ENCODE results near the gene TMEM190. TPM values are rescaled to one million over a fixed set of nuclear protein-coding genes. Genes with fewer than 3 reads are reported as not detected.

TMEM190 gene
- total and polyA plus RNA-seq, 2 donors (not counting 1 experiment from before 2014, with no cell fraction given): not detected

- no peaks in the 10 kb centered on the region for H4K20me1 ChIP-seq (ENCODE audit: control insufficient read depth, insufficient read depth, low read length, poor library complexity, severe bottlenecking)
- H3K4me3 ChIP-seq (ENCODE audit: control extremely low read depth in 1 of 5, extremely low read depth in 1 of 5, insufficient read depth in 1 of 5, low read depth in 2 of 5, low read length in 4 of 5): no peak overlapping the region
- H3K79me2 ChIP-seq (ENCODE audit: control insufficient read depth, insufficient read depth, low read length): no peaks in the 10 kb centered on the region
- H3K9ac ChIP-seq (ENCODE audit: low read length): no peak overlapping the region
- intact Hi-C loops (cut with micrococcal nuclease): no loop called here
- peaks cover 0 to 82% (median 36%) of the 10 kb centered on the region in 4 experiments for H3K27me3 ChIP-seq (replicated peaks in 1 of 4; ENCODE audit: control extremely low read depth in 1 of 4, control insufficient read depth in 3 of 4, insufficient read depth in 4 of 4, low read length in 3 of 4)
- H3K4me1 ChIP-seq (ENCODE audit: control insufficient read depth in 2 of 2, insufficient read depth in 2 of 2, low read length in 2 of 2): peaks cover 15 to 17% of the 10 kb centered on the region in 2 donors
- peaks cover 0 to 24% (median 0%) of the 10 kb centered on the region in 3 donors for H3K9me3 ChIP-seq (ENCODE audit: control extremely low read depth in 1 of 3, control insufficient read depth in 2 of 3, insufficient read depth in 1 of 3, low read length in 2 of 3)
- H3K36me3 ChIP-seq (replicated peaks in 1 of 2; ENCODE audit: control extremely low read depth in 1 of 2, control insufficient read depth in 1 of 2, extremely low read depth in 1 of 2, insufficient read depth in 2 of 2, low read length in 1 of 2): no peaks in the 10 kb centered on the region
- ATAC-seq (ENCODE audit: low read depth) (no peak), DNase-seq (no peak)
- TF ChIP-seq CTCF (IDR thresholded peaks at IDR 0.05) (no peak), EZH2 (IDR thresholded peaks at IDR 0.05; ENCODE audit: borderline replicate concordance, insufficient read depth, low read depth, low read length, poor library complexity, severe bottlenecking) (no peak)
- Mint-ChIP-seq H3K4me3 (no peak overlapping the region), H3K4me1 (peaks cover 9% of the 10 kb centered on the region), H3K27ac (no peak overlapping the region), H3K27me3 (peaks cover 34% of the 10 kb centered on the region), H3K9me3 (ENCODE audit: insufficient read depth) (no peaks in the 10 kb centered on the region)
- H2AFZ ChIP-seq (ENCODE audit: insufficient read depth, low read depth, low read length, poor library complexity, severe bottlenecking): no peak overlapping the region
- POLR2A ChIA-PET: no interaction called here
- 44% methylated on average over 22 of the region's 24 CpGs for WGBS (ENCODE audit: insufficient coverage)
- CTCF ChIA-PET: interaction anchor here (1.0 kb wide), 1 partner anchor 231 kb away, joined by 3 read pairs; no protein-coding TSS in a partner anchor
- no peak overlapping the region for H3K4me2 ChIP-seq (replicated peaks; ENCODE audit: low read depth, low read length, poor library complexity, severe bottlenecking)
- H3K27ac ChIP-seq (ENCODE audit: low read length in 2 of 2): no peak overlapping the region
Observed at GRCh38 chr19:55372316-55373081, 4.1 kb upstream of the TMEM190 start.

GRCh38 chr19:55373306-55373992, 3.2 kb upstream of the TMEM190 start:
- H3K9ac ChIP-seq (ENCODE audit: low read length): no peak overlapping the region
- peaks cover 0 to 72% (median 30%) of the 10 kb centered on the region in 4 experiments for H3K27me3 ChIP-seq (replicated peaks in 1 of 4; ENCODE audit: control extremely low read depth in 1 of 4, control insufficient read depth in 3 of 4, insufficient read depth in 4 of 4, low read length in 3 of 4)
- no peak overlapping the region for H3K27ac ChIP-seq (ENCODE audit: low read length in 2 of 2)
- 61% methylated on average over 9 of the region's 9 CpGs for WGBS (ENCODE audit: insufficient coverage)
- TF ChIP-seq CTCF (IDR thresholded peaks at IDR 0.05): no peak
- no peak for TF ChIP-seq EZH2 (IDR thresholded peaks at IDR 0.05; ENCODE audit: borderline replicate concordance, insufficient read depth, low read depth, low read length, poor library complexity, severe bottlenecking)
- no peak for DNase-seq
- ChIA-PET POLR2A (no interaction called here), CTCF (interaction anchor here (0.9 to 1.0 kb wide), 2 partner anchors 11 to 232 kb away, joined by 3 read pairs; no protein-coding TSS in a partner anchor)
- Mint-ChIP-seq H3K27me3 (peaks cover 31% of the 10 kb centered on the region), H3K9me3 (ENCODE audit: insufficient read depth) (no peaks in the 10 kb centered on the region), H3K4me1 (peaks cover 9% of the 10 kb centered on the region), H3K27ac (no peak overlapping the region), H3K4me3 (no peak overlapping the region)
- no peak overlapping the region for H3K4me2 ChIP-seq (replicated peaks; ENCODE audit: low read depth, low read length, poor library complexity, severe bottlenecking)
- H3K79me2 ChIP-seq (ENCODE audit: control insufficient read depth, insufficient read depth, low read length): no peaks in the 10 kb centered on the region
- peaks cover 0 to 21% (median 0%) of the 10 kb centered on the region in 3 donors for H3K9me3 ChIP-seq (ENCODE audit: control extremely low read depth in 1 of 3, control insufficient read depth in 2 of 3, insufficient read depth in 1 of 3, low read length in 2 of 3)
- H2AFZ ChIP-seq (ENCODE audit: insufficient read depth, low read depth, low read length, poor library complexity, severe bottlenecking): no peak overlapping the region
- no peak overlapping the region for H3K4me3 ChIP-seq (ENCODE audit: control extremely low read depth in 1 of 5, extremely low read depth in 1 of 5, insufficient read depth in 1 of 5, low read depth in 2 of 5, low read length in 4 of 5)
- peaks cover 15 to 17% of the 10 kb centered on the region in 2 donors for H3K4me1 ChIP-seq (ENCODE audit: control insufficient read depth in 2 of 2, insufficient read depth in 2 of 2, low read length in 2 of 2)
- intact Hi-C loops (cut with micrococcal nuclease): no loop called here
- no peak for ATAC-seq (ENCODE audit: low read depth)
- H4K20me1 ChIP-seq (ENCODE audit: control insufficient read depth, insufficient read depth, low read length, poor library complexity, severe bottlenecking): no peaks in the 10 kb centered on the region
- H3K36me3 ChIP-seq (replicated peaks in 1 of 2; ENCODE audit: control extremely low read depth in 1 of 2, control insufficient read depth in 1 of 2, extremely low read depth in 1 of 2, insufficient read depth in 2 of 2, low read length in 1 of 2): no peaks in the 10 kb centered on the region

All from B cell (primary cell).